CD4-positive, alpha-beta T cell treated with Interleukin-15 for 1 hour (primary cell): ENCODE data around the gene SLK.

Experiments
- DNase-seq: peaks from one replicate; pipeline ENCODE4 v3.0.0-alpha.2; 2020

SLK gene

GRCh38 chr10:103942866-103943265 is 24.1 kb upstream of the SLK start:
- DNase-seq, result no peak

- DNase-seq, result no peak
Observed at GRCh38 chr10:103947799-103948516, 19.0 kb upstream of the SLK start.

GRCh38 chr10:103949728-103950127 is 17.2 kb upstream of the SLK start:
- no peak for DNase-seq

GRCh38 chr10:103951183-103951582 is 15.8 kb upstream of the SLK start:
- DNase-seq, result no peak

GRCh38 chr10:103951942-103952341 is 15.0 kb upstream of the SLK start:
- DNase-seq, result no peak

- no peak for DNase-seq
Observed at GRCh38 chr10:103954543-103954942, 12.4 kb upstream of the SLK start.

- DNase-seq, result no peak
Observed at GRCh38 chr10:103958996-103959395, 7.9 kb upstream of the SLK start.

- no peak for DNase-seq
Observed at GRCh38 chr10:103960103-103960502, 6.8 kb upstream of the SLK start.

GRCh38 chr10:103967448-103968071 is 620 bp downstream of the SLK start:
- DNase-seq, result no peak

GRCh38 chr10:103968441-103969391 is 1.8 kb downstream of the SLK start:
- no peak for DNase-seq

- DNase-seq, result no peak
Observed at GRCh38 chr10:103969436-103969835, 2.5 kb downstream of the SLK start.

- DNase-seq, result no peak
Observed at GRCh38 chr10:103969857-103970627, 3.1 kb downstream of the SLK start.

- DNase-seq, result no peak
Observed at GRCh38 chr10:103975169-103975568, 8.2 kb downstream of the SLK start.

- no peak for DNase-seq
Observed at GRCh38 chr10:103977204-103977603, 10.3 kb downstream of the SLK start.

GRCh38 chr10:103979530-103979929 is 12.6 kb downstream of the SLK start:
- no peak for DNase-seq

GRCh38 chr10:103980288-103980906 is 13.5 kb downstream of the SLK start:
- no peak for DNase-seq

GRCh38 chr10:103982639-103983038 is 15.7 kb downstream of the SLK start:
- DNase-seq, result no peak

GRCh38 chr10:103983367-103983911 is 16.5 kb downstream of the SLK start:
- DNase-seq, result no peak

- DNase-seq, result no peak
Observed at GRCh38 chr10:103985726-103986125, 18.8 kb downstream of the SLK start.

- DNase-seq, result peak; percentile 20
Observed at GRCh38 chr10:103986360-103986759, 19.4 kb downstream of the SLK start.

GRCh38 chr10:103990121-103990520 is 23.2 kb downstream of the SLK start:
- no peak for DNase-seq

GRCh38 chr10:103990531-103990930 is 23.6 kb downstream of the SLK start:
- DNase-seq, result no peak
